HG03460 (cell line): ENCODE data around the gene MAGEF1.

Experiments
- ATAC-seq: cut with Tn5 transposase; IDR thresholded peaks from one replicate; pipeline ENCODE4 v1.9.1; 2021; ENCODE audit not compliant: unreplicated experiment

Gene MAGEF1

DNA sequence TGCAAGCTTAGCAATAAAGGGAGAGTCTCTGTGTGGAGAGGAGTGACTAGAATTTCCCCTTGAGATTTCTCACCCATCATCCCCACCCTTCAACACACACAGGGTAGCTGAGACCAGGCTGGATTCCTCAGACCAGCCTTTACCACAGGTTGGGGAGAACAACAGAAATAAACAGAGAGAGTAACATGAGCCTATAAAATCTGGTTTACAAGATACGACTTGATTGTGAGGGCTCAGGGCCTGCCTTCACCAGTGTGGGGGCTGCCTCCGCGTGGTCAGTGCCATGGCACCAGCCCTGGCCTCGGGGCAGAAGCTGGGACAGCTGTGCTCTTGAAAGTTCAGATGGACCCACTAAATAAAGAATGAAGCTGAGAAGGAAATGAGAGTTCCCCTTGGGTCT is 14.6 kb upstream of the MAGEF1 start:
- no peak for ATAC-seq

DNA sequence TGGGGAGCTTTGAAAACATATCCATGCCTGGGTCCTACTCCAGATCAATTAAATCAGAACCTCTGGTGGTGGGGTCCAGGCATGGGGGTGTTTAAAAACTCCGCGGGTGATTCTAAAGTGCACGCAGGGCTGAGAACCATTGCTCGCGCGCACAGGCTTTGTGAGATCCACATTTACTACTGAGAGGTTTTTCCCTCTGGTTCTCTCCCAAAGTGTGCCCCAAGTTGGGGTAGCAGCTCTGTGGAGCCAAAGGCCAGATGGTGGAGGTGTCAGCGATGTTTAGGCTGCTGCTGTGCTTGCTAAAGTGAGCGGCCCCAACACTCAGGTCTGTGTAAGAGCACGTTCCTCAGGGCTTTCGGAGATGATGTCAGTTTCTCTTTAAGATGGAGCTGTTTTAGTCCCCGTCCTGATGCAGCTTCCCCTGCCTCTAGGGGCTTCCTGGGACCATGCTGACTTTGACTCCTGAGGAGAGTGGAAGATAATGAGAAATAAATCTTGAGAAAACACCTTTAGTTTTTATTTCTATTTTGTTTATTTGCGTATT is 13.4 kb upstream of the MAGEF1 start:
- ATAC-seq: no peak

DNA sequence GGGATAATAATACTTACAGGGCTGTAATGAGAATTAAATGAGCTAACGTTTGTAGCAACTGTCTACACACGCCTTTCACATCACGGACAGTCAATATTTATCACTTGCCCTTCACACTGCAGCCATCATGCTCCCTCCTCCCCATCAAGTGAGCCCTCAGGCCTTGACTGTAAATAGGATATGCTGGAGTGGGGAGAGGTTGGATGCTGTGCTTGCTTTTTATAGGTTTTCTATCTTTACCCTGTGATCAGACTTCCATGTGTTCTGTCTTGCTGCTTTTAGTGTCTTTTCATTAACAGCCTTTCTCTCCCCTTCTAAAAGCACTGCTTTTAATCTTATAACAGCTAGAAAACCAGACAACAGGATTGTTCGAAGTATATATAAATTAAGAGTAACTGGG is 12.8 kb upstream of the MAGEF1 start:
- no peak for ATAC-seq

DNA sequence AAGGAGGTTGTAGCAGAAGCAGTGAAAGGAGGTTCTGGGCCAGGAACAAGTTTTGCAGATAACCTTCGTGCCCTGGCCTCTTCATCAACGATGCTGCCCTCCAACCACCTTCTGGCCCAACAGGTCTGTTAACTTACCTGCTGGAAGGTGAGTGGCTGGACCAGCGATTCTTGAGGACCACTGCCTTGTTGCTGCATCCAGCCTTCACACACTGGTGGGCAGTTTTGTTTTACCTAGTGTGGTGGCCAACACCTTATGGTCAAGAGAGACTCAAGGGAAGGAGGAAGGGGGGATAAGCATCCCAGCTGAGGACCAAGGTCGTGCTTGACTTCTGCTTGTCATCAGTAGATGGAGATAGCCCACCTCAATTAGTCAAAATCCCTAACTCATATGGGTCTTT is 7.8 kb upstream of the MAGEF1 start:
- ATAC-seq: no peak

DNA sequence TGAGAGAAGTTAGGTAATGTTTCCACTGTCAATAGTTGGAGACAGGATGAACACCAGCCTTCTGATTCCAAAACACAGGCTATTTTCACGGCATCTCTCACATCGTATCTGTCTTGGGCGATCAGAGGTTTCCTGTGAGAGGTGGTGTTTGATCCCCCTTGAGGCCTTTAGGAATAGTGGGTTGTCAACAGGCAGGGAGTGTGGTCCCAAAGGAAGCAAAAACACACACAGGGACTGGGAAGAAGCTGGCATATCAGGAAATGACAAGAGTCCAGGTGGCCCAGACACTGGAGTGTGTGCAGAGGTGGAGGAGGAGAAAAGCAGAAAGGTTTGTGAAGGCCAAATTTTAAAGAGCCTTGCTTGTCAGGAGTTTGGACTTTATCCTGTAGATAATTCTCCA is 6.6 kb upstream of the MAGEF1 start:
- no peak for ATAC-seq

DNA sequence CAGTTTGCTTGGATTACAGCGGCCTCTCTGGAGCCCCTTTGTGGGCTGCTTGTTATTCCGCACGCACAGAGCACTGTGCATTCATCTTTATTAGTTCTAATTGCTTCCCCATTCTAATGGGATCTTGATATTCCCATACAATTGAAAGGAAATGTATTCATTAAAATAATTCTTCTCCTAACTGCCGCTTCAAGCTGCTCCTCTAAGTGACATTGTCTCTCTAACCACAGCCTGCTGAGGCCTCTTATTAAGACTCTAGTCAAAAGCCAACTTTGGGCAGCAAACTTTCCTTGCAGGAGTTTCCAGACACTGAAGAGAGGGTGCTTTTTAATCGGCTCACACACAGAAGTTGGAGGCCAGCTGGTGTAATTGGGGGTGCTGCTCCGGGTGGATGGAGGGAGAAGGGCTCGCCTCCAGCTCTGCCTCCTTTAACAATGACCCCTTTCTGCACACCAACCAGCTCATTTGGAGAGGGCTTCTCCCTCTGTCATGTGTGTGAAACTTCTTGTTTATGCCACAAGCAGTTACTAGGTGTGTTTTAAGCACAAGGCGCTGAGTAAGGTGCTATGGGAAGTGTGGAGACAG is 5.6 kb upstream of the MAGEF1 start:
- no peak for ATAC-seq

DNA sequence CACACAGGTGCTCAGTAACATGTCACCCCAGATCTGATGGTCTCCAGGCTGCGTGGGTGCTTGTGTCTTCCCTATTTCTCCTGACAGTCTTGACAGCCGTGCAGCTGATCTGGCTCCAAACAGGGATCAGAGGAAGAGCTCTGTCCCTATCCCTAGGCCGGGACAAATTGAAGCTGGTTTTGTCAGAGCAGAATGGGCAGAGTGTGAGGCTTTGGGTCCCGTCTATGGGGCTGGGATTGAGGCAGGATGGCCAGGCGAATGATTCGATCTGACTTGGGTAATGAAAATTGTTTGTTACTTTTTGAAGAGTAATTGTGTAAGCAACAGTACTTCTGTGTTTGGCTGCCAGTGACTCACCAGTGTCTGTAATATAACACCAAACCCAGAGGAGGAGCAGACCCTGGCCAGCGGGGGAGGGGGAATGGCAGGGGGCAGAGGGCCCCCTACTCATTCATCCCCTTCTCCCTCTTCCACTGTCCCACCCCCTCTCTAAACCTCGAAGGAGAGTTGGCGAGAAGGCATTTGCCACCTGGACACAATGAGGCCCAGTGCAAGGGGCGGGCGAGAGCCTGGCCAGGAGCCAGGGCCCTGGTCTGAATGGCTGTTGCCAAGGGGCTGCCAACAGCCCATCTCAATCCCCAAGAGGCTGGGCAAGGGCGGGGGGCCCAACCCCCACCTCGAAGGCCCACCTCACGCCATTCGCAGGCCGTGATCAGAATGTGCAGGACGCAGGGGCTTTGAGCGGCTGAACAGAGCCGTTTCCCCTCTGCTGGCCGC is 4.9 kb upstream of the MAGEF1 start:
- no peak for ATAC-seq

DNA sequence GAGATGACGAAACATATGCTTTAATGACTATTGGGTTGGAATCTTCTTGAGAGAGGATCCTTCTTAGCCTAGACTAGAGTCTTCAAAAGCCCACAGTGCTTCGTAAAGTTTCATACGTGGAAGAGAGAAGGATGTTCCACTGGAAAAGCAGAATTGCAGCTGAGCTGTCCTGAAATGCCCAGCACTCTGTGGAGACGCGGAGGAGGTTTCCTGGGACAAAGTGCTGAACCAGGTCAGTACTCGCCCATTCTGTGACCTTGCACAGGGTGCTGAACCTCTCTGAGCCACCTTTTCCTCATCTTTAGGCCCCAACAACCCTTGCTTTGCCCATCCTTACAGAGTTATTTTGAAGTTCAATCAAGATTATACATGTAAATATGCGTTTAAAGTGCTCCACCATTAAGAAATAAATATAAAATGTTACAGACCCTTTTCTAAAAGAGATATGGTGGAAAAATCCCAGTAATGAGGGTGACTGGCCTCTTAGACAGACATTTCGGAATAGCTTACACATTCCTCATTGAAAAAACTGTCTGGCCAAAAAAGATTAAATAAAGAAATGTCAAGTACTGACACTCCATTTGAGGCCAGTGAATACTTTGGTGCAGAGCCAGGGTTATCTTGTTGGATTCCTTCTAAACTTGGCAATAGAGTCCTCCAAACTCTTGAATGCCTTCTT is 4.2 kb upstream of the MAGEF1 start:
- no peak for ATAC-seq

DNA sequence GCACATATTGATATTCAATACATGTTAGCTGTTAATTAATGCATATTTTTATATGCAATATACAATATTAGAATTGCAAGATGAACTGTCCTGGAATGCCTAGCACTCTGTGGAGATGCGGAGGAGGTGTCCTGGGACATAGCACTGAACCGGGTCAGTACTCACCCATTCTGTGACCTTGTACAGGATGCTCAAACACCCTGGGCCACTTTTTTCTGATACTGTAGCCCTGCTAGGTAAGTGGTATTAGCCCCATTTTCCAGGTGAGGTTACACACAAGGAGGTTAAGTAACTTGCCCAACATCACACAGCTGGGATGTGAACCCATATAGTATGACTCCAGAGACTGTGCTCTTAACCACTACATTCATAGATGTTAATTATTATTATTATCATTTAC is 1.7 kb upstream of the MAGEF1 start:
- no peak for ATAC-seq

DNA sequence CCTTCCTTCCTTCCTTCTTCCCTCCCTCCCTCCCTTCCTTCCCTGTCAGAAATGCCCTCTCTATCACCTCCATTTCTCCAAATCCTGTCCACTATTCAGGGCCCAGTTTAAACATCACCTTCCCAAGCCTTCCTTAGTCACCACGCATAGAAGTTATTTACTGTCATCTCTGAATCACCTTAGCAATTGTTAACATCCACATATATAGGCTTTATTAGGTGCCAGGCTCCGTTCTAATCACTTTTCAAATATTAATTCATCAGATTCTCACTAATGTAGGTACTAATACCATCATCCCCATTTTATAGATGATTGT is 1.1 kb upstream of the MAGEF1 start:
- ATAC-seq: no peak

DNA sequence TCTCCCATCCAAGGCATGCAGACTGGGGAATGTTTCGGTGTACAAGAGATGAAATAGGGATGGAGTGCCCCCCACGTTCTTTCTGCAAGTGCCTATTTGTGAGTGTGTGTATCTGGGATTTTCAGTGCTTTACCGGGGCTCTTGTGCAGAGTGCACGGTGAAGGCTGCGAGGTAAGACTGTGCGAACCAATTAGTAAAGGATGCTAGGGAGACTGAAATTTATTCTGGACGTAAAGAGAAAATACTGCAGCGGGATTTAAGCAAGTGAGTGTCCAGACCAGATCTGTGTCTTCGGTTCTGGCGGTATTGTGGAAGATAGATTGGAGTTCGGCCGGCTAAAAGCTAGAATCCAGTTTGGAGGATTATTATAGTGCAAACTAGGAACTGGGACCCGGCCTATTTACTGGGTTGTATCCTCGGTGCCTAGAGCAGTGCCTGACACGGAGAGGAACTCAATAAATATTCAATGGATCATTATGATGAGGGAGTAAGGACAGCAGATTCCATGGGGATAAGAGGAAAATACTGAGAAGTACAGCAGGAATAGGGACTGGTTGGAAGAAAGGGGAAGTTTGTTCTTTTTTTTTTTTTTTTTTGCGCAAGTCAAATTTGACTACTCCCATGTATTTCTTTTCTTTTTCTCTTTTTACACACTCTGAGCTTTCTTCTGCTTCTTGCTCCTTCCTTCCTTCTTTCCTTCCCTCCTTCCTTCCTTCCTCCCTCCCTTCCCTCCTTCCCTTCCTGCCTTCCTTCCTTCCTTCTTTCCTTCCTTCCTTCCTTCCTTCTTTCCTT is 580 bp upstream of the MAGEF1 start:
- peak; percentile 27 for ATAC-seq

DNA sequence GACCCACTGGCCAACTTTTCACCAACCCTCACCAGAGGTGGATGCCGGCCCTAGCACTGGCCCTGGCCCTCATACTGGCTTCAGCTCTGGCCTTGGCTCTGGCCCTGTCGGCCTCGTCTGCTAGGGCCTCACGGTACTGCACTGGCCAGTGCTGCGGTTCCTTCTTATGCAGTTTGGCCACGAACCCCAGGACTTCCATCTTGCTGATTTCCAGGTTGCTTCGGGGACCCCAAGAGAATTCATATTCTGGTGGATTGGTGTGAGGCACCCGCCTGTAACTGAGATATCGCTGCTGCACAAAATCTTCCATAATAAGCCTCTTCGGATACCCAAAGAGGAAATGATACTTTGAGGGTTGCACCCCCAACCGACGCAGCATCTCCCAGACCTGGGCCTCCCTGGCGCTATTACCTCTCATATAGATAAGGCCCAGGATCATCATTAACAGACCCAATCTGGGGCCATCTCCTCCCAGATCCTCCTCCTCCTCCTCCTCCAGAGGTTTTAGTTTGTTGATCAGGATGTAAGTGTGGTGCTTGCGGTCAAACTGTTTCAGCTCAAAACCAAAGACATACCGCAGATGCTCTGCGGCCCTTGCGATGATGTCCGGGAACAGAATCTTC is 883 bp downstream of the MAGEF1 start:
- peak; percentile 50 for ATAC-seq

DNA sequence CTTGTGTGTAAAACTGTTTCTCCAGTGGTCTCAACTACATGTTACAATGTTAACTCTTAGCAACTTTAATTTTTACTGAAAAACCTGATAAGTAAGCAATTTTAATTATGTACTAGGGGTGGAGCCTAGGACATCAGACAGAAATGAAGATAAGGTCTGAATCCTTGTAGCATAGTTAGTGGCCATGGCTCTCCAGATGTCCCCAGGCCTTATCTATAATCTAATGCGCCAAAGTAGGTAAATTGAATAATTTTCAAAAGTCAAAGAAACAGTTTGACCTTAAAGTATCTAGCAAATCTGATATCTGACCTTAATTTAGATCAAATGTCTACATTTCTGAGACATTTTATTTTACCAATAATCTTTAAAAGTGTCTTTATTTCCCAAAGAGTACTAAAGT is 8.2 kb downstream of the MAGEF1 start:
- ATAC-seq: no peak

DNA sequence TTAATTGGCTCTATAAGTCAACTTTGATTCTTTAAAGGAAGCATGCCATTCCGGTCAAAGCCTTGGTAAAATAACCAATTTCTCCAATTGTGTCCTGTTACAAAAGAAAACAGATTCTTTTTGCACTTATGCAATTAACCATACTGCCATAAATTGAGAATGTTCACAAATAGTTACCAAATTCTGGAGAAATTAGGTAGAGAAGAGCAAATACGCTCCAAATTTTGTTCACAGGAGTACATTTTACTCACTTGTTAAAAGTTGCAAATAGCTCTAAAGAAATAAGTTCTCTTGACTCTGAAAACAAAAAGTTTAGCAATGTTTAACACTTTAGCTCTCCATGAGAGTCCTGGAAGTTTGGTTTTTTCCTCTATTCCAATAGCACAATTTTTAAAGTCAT is 11.1 kb downstream of the MAGEF1 start:
- no peak for ATAC-seq

DNA sequence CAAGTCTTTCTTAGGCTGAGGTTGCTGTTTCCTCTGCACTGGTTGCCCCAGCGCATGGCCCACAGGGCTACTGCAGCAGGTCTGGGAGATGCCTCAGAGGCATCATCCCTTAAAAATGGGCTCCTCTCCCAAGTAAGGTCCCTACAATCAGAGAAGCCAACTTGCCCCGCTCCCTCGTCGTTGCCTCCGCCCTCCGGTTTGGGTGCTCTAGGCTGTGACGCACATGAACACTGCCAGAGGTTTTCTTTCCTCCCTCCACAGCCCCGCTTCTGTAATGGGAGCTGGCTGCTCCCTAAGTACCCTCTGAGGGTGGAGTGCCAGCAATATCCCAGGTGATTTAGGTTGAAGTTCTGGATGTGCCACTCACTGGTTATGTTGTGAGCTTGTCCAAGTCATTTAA is 14.0 kb downstream of the MAGEF1 start:
- ATAC-seq: no peak

DNA sequence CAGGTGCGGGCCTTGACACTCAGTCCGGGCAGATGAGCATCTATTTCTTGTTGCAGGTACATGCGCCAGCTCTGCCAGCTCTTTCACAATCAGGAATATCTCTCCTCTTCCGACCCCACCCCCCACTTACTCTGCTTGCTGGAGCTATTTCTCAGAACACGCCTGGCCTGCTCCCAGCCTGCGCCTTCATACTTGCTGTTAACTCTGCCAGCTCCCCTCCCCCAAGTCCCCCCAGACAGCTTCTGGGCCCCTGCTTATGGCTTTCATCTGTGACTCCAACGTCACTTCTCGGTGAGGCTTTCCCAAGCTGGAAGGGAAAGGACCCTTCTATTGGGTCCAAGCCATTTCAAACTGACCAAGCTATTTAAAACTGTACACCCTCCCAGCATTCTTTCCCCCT is 15.2 kb downstream of the MAGEF1 start:
- no peak for ATAC-seq

DNA sequence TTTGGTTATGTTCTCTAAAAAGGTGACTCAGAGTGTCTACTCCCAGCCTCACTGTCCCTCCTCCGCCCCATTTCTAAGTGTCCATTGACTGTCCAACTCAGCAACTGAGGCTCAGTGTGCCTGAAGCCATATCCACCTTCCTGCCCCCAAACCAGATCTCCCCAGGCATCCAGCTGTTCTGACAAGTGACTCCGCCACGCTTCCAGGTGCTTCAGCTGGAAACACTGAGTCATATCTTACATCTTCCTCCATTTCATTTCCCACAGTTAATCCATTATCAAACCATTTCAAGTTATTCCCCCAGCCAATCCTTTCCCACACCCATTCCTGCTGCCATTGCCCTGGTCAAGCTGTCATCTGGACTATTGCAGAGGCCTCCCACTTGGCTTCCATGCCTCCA is 17.1 kb downstream of the MAGEF1 start:
- ATAC-seq: no peak

DNA sequence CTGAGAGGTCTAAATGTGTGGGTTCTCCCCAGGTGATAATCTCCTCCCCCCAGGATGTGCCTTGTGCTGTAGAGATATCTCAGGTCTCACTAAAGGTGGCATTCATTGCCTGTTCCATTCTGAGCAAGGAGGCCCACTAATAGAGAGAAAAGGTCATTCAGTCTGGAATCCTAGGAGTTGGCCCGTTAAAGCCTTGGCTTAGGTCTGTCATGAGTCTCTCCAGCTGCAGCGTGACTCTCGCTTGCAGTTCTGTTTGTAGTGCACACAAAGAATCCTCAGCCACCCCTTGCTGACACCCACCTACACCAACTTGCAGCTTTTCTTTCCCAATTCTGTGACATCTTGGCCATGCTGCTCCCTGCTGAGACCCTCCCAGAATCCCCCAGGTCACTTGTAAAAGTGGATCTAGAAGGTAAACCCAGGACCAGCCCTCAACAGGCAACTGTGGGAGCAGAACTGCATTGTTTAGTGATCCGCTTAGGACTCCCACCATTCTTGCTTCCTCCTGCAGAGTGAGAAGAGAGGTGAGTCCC is 17.7 kb downstream of the MAGEF1 start:
- no peak for ATAC-seq

DNA sequence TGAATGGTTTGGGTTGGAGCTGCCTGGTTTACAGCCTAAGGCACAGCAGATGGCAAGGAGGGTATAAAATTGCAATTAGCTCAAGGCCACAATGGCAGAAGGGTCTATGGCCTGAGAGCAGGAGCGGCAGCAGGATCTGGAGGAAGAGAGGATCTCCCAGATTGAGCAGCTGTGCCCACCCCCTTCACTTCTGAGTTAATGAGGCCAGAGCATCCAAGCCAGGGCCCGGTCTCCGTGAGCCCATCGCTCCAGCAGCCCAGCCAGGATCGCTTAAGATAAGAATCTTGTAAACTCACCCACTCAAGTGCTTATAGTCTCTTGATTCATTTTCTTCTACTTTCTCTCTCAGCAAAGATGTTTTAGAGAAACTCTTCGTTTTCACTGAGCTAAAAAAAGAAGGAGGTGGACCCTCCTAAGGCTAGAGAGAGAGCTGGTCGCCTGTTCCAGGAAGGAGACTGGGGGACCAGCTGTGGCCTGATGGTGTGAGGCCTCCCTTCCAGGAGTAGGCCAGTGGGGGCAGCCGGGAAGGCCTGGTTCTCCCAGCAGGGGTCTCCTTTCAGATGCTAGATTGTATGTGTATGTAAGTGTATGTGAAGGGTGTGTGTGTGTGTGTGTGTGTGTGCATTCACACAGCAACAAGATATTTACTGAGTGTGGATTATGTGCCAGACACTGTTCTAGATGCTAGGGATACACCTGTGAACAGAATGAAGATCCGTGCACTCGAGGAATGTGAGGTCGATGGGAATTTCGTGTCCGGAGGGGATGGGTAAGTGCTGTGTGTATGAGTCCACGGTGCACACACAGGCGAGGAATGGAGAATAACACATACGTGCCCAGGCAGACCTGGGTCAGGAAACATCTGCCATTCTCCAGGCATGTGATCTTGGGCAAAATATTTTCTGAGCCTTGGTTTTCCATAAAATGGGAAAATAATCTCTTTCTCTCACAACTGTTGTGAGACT is 18.6 kb downstream of the MAGEF1 start:
- no peak for ATAC-seq
